Kidney (tissue), 14 donors: ENCODE data around the gene FARP1. TPM values are rescaled to one million over a fixed set of nuclear protein-coding genes. Genes with fewer than 3 reads are reported as not detected.

ENCODE experiments used
- DNase-seq, 5 donors: peaks; one replicate each; pipeline ENCODE4 v3.0.0-alpha.2; 2013 to 2020
- FAIRE-seq: peaks from 2 replicates; lab custom pipeline; 2012; peaks lifted over from hg19 to GRCh38; lab: Jason Lieb, UNC
- H3K27ac ChIP-seq, 2 donors: one replicate each; pipeline ENCODE4 v1.7.0; 2013; ENCODE audit warnings: low read depth in 2 of 2, low read length in 2 of 2, inconsistent platforms in 1 of 2
- H3K27me3 ChIP-seq: one replicate; pipeline ENCODE4 v1.7.1; 2013; ENCODE audit warnings: low read length, inconsistent platforms; ENCODE audit not compliant: control insufficient read depth, insufficient read depth
- H3K36me3 ChIP-seq, 3 donors: one replicate each; pipeline versions ENCODE4 v1.7.0 to v1.7.1; 2013; ENCODE audit warnings: low read length in 3 of 3, control low read depth in 1 of 3, inconsistent platforms in 1 of 3; ENCODE audit not compliant: insufficient read depth in 3 of 3, control insufficient read depth in 2 of 3
- H3K4me1 ChIP-seq, 3 donors: one replicate each; pipeline versions ENCODE4 v1.7.0 to v1.7.1; 2013; ENCODE audit warnings: low read length in 3 of 3, inconsistent platforms in 1 of 3, low read depth in 1 of 3; ENCODE audit not compliant: control insufficient read depth in 2 of 3, insufficient read depth in 2 of 3
- H3K4me3 ChIP-seq, 3 donors: one replicate each; pipeline versions ENCODE4 v1.7.0 to v1.8.1; 2013; ENCODE audit warnings: low read length in 3 of 3, control low read depth in 1 of 3, inconsistent platforms in 1 of 3
- H3K9ac ChIP-seq, 3 donors: one replicate each; pipeline versions ENCODE4 v1.7.0 to v1.7.1; 2013; ENCODE audit warnings: low read length in 3 of 3, control low read depth in 1 of 3, inconsistent platforms in 1 of 3
- H3K9me3 ChIP-seq, 3 donors: one replicate each; pipeline versions ENCODE4 v1.7.0 to v1.7.1; 2013; ENCODE audit warnings: low read length in 3 of 3, control low read depth in 1 of 3, inconsistent platforms in 1 of 3; ENCODE audit not compliant: control insufficient read depth in 2 of 3, insufficient read depth in 1 of 3
- CTCF ChIP-seq: IDR thresholded peaks from 3 replicates; pipeline ENCODE4 v1.5.1; 2012; ENCODE audit warnings: mild to moderate bottlenecking, moderate library complexity, borderline replicate concordance; ENCODE audit not compliant: insufficient read depth; ENCODE audit errors: extremely low read depth
- intact Hi-C: fragments of 100-400 bp; cut with DNase I; formaldehyde crosslinking; loops from one replicate; pipeline ENCODE4 v1.11.1; 2022
- polyA plus RNA-seq: library from polyadenylated mRNA; stranded (reverse); fragments of 350-450 nt; fragmentation: Illumina TruSeq; extraction: RNeasy Lipid Tissue Mini Kit (QIAGEN cat#74804); gene quantifications from one replicate; pipeline ENCODE4 v1.2.3, GENCODE V29; 2014; ENCODE audit warnings: low read depth, low replicate concordance; ENCODE audit not compliant: insufficient read depth
- total RNA-seq: library from RNA; stranded (reverse); fragmentation: NEBNext Ultra II Directional; extraction: Animal tissue kit (Norgen Biotek cat#: 25700); gene quantifications from one replicate; pipeline ENCODE4 v1.2.1, GENCODE V29; 2021
- donor health status: control.
- donor health status: control.
- donor health status: control.
- donor health status: control.
- donor health status: control.
- donor health status: DM: yes; HTN: yes; CAD: no.
- donor health status: Normal renal cell carcinoma (clear cell type).

FARP1 gene
- total and polyA plus RNA-seq, 2 donors from 2014 or later = 123 to 229 TPM

DNA sequence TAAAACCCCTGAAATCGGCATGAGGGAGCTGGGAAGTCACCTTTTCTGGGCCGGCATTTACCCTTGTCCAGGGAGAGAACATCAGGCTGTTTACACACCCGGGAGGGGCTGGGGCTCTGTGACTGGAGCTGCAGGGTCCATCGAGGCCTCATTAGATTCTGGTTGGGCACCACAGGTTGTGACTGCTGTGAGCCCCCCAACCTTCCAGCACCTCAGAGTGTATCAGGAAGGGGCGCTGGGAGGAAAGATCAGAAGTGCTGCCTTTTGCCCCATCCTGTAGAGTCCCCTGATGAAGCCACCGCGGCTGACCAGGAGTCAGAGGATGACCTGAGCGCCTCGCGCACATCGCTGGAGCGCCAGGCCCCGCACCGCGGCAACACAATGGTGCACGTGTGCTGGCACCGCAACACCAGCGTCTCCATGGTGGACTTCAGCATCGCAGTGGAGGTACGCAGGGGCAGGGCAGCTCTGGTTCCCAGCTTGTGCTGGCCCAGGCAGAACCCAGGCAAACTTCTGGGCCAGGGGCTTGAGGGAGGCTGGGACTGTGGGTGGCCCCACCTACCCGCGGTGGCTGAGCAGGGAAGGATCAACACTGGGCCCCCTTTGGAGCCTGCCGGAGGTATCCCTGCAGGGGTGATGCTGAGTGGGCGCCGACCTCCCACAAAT is 297.6 kb downstream of the FARP1 start:
- Histone ChIP-seq H3K27ac (no peak overlapping the region), H3K4me3 (no peak overlapping the region), H3K36me3 (peaks cover 0 to 66% (median 17%) of the 10 kb centered on the region in 3 donors), H3K9me3 (no peaks in the 10 kb centered on the region), H3K27me3 (no peaks in the 10 kb centered on the region), H3K4me1 (peaks cover 0 to 4% (median 0%) of the 10 kb centered on the region in 3 donors), H3K9ac (no peak overlapping the region)
- intact Hi-C loops = no loop called here
- no peak for FAIRE-seq
- peak in 1 of 5 donors; percentile 66 for DNase-seq
- TF ChIP-seq CTCF = no peak

GRCh38 chr13:98441056-98441676 is 298.3 kb downstream of the FARP1 start:
- Histone ChIP-seq H3K27me3 (no peaks in the 10 kb centered on the region), H3K4me1 (peaks cover 0 to 5% (median 0%) of the 10 kb centered on the region in 3 donors), H3K9ac (no peak overlapping the region), H3K4me3 (no peak overlapping the region), H3K27ac (no peak overlapping the region), H3K9me3 (no peaks in the 10 kb centered on the region), H3K36me3 (peaks cover 0 to 67% (median 15%) of the 10 kb centered on the region in 3 donors)
- TF ChIP-seq CTCF = no peak
- FAIRE-seq = no peak
- intact Hi-C loops = no loop called here
- DNase-seq = peak in 3 of 5 donors; percentile 32 to 43 (median 39)

GRCh38 chr13:98442391-98443230 is 299.7 kb downstream of the FARP1 start:
- Histone ChIP-seq H3K36me3 (peaks cover 2 to 69% (median 14%) of the 10 kb centered on the region in 3 donors), H3K27ac (no peak overlapping the region), H3K4me3 (no peak overlapping the region), H3K9me3 (no peaks in the 10 kb centered on the region), H3K4me1 (peaks cover 0 to 5% (median 0%) of the 10 kb centered on the region in 3 donors), H3K9ac (no peak overlapping the region), H3K27me3 (no peaks in the 10 kb centered on the region)
- peak in 1 of 5 donors; percentile 50 for DNase-seq
- intact Hi-C loops = no loop called here
- TF ChIP-seq CTCF = no peak
- no peak for FAIRE-seq
